ENCODE measurements around the gene PIN4.

PIN4 gene

DNA sequence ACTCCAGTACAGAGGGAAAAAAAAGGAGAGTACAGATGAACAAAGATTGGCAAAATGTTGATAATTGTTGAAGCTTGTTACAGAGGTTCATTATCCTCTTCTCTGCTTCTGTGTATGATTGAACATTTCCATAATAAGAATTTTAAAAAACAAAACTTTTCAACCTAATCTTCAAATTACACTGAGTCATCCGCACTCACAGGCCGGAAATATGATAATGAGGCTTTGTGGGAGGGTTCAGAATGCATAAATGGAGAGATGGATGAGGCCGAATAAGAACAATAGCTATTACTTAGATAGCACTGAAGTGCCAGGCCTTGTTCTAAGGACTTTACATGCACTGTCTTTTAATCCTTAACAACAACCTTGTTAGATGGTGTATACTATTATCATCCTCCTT is 61.9 kb downstream of the PIN4 start:
- no peak overlapping the region for H3K27ac ChIP-seq

DNA sequence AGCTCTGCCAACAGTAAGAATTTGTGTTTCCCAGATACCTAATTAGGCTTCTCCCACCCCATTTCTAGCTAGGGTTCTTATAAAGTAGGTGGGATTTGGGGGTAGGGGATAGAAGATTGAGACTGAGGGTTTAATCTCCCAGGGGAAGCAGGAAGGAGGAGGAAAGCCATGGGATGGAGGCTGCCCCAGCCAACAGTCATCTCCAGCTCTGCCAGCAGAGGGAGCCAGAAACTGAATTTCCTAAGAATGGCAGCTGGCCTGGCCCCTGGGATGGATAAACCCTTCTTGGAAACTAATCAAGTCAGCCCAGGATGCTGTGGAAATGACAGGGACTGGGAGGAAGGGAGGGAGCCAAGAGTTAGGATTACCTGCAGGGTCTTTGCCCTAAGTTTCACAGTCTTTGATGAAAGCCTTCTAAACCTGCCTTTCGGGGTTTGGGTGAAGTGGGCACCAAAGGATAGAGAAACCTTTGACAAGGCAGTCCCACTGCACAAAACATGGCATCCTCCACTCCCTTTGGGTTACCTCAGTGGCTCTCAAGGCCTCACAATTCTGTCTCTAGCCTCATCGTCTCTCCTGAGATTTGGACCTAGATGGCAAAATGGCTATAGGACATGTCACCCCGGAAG is 64.0 kb downstream of the PIN4 start:
- Histone ChIP-seq H3K9me3 (replicated peaks in 1 of 11) (no peaks in the 10 kb centered on the region), H3K4me2 (no peak overlapping the region), H4K20me1 (no peaks in the 10 kb centered on the region), H3K27ac (no peak overlapping the region), H3K9ac (no peak overlapping the region), H3K36me3 (no peaks in the 10 kb centered on the region), H3K4me1 (no peaks in the 10 kb centered on the region), H3K27me3 (peaks cover 0 to 3% (median 0%) of the 10 kb centered on the region in 11 experiments; a peak in 3 of 22 replicates), H3K4me3 (no peak overlapping the region)
- no peak for TF ChIP-seq Cebpa-rat (IDR thresholded peaks at IDR 0.05)

More for the DNA sequence above, 61.9 kb downstream of the PIN4 start:
- peaks cover 0 to 2% (median under 1%) of the 10 kb centered on the region in 10 experiments; a peak in 4 of 20 replicates for H3K4me1 ChIP-seq
- H3K36me3 ChIP-seq: no peaks in the 10 kb centered on the region
- H3K4me2 ChIP-seq: no peak overlapping the region
- H3K27me3 ChIP-seq: peaks cover 0 to 3% (median 0%) of the 10 kb centered on the region in 11 experiments; a peak in 3 of 22 replicates
- peaks cover 0 to 6% (median 0%) of the 10 kb centered on the region in 11 experiments; a peak in 3 of 22 replicates for H3K9me3 ChIP-seq (replicated peaks in 1 of 11)
- peak overlapping the region in 1 of 11 experiments; percentile 16; a peak in 1 of 22 replicates for H3K9ac ChIP-seq
- no peaks in the 10 kb centered on the region for H4K20me1 ChIP-seq
- TF ChIP-seq Cebpa-rat (IDR thresholded peaks at IDR 0.05): no peak
- H3K4me3 ChIP-seq: no peak overlapping the region

DNA sequence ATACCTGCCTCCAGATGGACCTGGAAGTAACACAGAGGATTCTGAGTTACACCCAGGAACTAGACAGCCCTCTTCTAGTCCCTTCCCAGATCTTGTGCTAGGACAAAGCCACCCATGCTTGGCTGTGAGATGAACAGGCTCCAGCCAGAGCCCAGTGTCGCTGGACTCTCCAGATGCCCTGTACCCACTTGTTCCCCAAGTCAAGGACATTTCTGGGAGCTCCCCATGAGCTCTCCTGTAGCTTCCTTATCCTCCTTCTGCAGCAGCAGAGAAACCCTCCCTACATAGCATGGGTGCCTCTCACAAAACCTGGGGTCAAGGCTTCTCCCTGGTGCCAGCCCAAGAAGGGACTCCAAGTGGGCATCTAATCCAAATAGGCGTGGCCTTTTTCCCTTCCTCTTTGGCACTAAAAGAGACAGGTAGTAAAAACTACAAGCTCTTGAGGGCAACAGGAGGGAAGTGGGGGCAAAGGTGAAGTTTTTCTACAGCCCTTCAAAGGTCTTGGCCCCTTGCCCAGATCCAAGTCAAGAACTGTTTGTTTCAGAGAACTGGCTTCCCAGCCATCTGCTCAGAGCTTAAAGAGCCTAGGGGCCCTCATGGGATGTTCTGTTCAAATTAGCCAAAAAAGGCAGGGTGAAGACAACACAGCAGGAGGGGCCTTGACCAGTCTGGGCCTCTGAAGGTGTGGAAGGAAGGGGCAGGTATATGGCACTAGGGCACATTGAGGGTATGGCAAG is 65.8 kb downstream of the PIN4 start:
- H3K36me3 ChIP-seq: no peaks in the 10 kb centered on the region
- no peak overlapping the region for H3K27ac ChIP-seq
- no peaks in the 10 kb centered on the region for H3K9me3 ChIP-seq (replicated peaks in 1 of 11)
- no peak overlapping the region for H3K4me3 ChIP-seq
- H3K9ac ChIP-seq: no peak overlapping the region
- no peaks in the 10 kb centered on the region for H4K20me1 ChIP-seq
- no peak overlapping the region for H3K4me2 ChIP-seq
- no peak for TF ChIP-seq Cebpa-rat (IDR thresholded peaks at IDR 0.05)
- no peaks in the 10 kb centered on the region for H3K4me1 ChIP-seq
- H3K27me3 ChIP-seq: peaks cover 0 to under 1% (median 0%) of the 10 kb centered on the region in 11 experiments; a peak in 2 of 22 replicates

Measured in BLaER1 treated with 17β-estradiol and CSF1 and Interleukin-3, amounts not matched to agents 10 nM and 100 nM (cell line).